Panc1 (cell line): ENCODE results near the gene TMA7B. TPM values are rescaled to one million over a fixed set of nuclear protein-coding genes. Genes with fewer than 3 reads are reported as not detected.

Source experiments
- ATAC-seq: fragments of 200-7000 bp; cut with Tn5 transposase; 2 replicates; pipeline ENCODE4 v1.9.1; 2020; ENCODE audit warnings: mild to moderate bottlenecking, moderate library complexity
- BruUV-seq: library from RNA; stranded (reverse); fragments of 400-500 nt; replicated peaks from 2 replicates; lab custom pipeline; 2021; lab: Mats Ljungman, UMichigan
- CTCF ChIA-PET: fragments of 300-600 bp; sonication (Branson Sonifier 250); formaldehyde crosslinking; loops from one replicate; lab custom pipeline; 2022; ENCODE audit warnings: antibody characterized with exemption; lab: Charles Lee
- POLR2A ChIA-PET: fragments of 300-600 bp; sonication (Branson Sonifier 250); formaldehyde crosslinking; loops from one replicate; lab custom pipeline; 2022; ENCODE audit warnings: antibody characterized with exemption; lab: Charles Lee
- DNase-seq: peaks from one replicate; pipeline ENCODE4 v3.0.0-alpha.2; 2010; ENCODE audit warnings: low read depth, low spot score
- H3K27ac ChIP-seq: 2 replicates; pipeline ENCODE4 v1.5.1; 2011; ENCODE audit warnings: mild to moderate bottlenecking, low read length, inconsistent platforms
- H3K27me3 ChIP-seq: fragments of 200-500 bp; sonication (Bioruptor generic); 2 replicates; pipeline ENCODE4 v1.6.0; 2014; ENCODE audit warnings: low read length, inconsistent platforms; ENCODE audit not compliant: control insufficient read depth, insufficient read depth
- H3K36me3 ChIP-seq: fragments of 200-500 bp; sonication (Bioruptor generic); 2 replicates; pipeline ENCODE4 v1.5.1; 2014; ENCODE audit warnings: inconsistent platforms, mild to moderate bottlenecking, low read length, moderate library complexity; ENCODE audit not compliant: control insufficient read depth, insufficient read depth
- H3K4me1 ChIP-seq: 2 replicates; pipeline ENCODE4 v1.5.1; 2011; ENCODE audit warnings: inconsistent platforms, mild to moderate bottlenecking, low read length, moderate library complexity; ENCODE audit not compliant: control insufficient read depth, insufficient read depth
- H3K4me3 ChIP-seq, 2 experiments: 2 replicates each; pipeline ENCODE4 v1.5.1; 2011 to 2012; ENCODE audit warnings: low read depth in 2 of 2, low read length in 2 of 2, mild to moderate bottlenecking in 2 of 2, inconsistent platforms in 1 of 2, moderate library complexity in 1 of 2
- H3K9me3 ChIP-seq: fragments of 200-500 bp; sonication (Bioruptor generic); 2 replicates; pipeline ENCODE4 v1.5.1; 2014; ENCODE audit warnings: low read depth, mild to moderate bottlenecking, inconsistent platforms, low read length, moderate library complexity; ENCODE audit not compliant: control insufficient read depth, insufficient read depth
- CTCF ChIP-seq: fragments of 450-650 bp; IDR thresholded peaks from 2 replicates; pipeline ENCODE4 v1.5.1; 2017; ENCODE audit warnings: mild to moderate bottlenecking
- POLR2AphosphoS5 ChIP-seq: IDR thresholded peaks from 2 replicates; pipeline ENCODE4 v1.6.1; 2012; ENCODE audit warnings: mild to moderate bottlenecking, low read depth, low read length, moderate library complexity
- REST ChIP-seq, 2 experiments: IDR thresholded peaks; 2 replicates each; pipeline ENCODE4 v1.6.1; 2011 to 2012; ENCODE audit warnings: low read depth in 2 of 2, control low read depth in 1 of 2, low read length in 1 of 2, mild to moderate bottlenecking in 1 of 2, moderate library complexity in 1 of 2; ENCODE audit not compliant: insufficient read depth in 1 of 2
- SIN3A ChIP-seq: IDR thresholded peaks from 2 replicates; pipeline ENCODE4 v1.6.1; 2012; ENCODE audit warnings: low read depth, mild to moderate bottlenecking, low read length, moderate library complexity, borderline replicate concordance; ENCODE audit not compliant: insufficient read depth
- TCF7L2 ChIP-seq: IDR thresholded peaks from 2 replicates; pipeline ENCODE4 v1.6.1; 2011; ENCODE audit warnings: mild to moderate bottlenecking, low read depth, low read length, inconsistent platforms
- in situ Hi-C: cut with HindIII; loops from 2 replicates; pipeline ENCODE4 v1.10.0; 2016; ENCODE audit warnings: low sequenced_read_pairs, low pct_unique_long_range_greater_than_20kb
- intact Hi-C: fragments of 100-400 bp; cut with micrococcal nuclease; formaldehyde crosslinking; loops from one replicate; pipeline ENCODE4 v1.10.0; 2022; ENCODE audit not compliant: unreplicated experiment
- total RNA-seq: library from RNA; stranded (reverse); gene quantifications from one replicate; pipeline ENCODE4 v1.2.1, GENCODE V29; 2021; ENCODE audit not compliant: unreplicated experiment

TMA7B gene
- total RNA-seq, 1 experiment from 2014 or later, result not detected

GRCh38 chr22:39979458-39979857, 19.3 kb downstream of the TMA7B start:
- CTCF ChIA-PET, result no interaction called here

GRCh38 chr22:39980596-39980995, 20.4 kb downstream of the TMA7B start:
- H3K9me3 ChIP-seq, result no peaks in the 10 kb centered on the region
- no peaks in the 10 kb centered on the region for H3K36me3 ChIP-seq
- no TSS peak for BruUV-seq
- intact Hi-C loops (no loop called here), in situ Hi-C loops (no loop called here)
- ChIA-PET POLR2A (no interaction called here), CTCF (no interaction called here)
- H3K27ac ChIP-seq, result no peak overlapping the region
- H3K4me1 ChIP-seq, result no peaks in the 10 kb centered on the region
- no peak for ATAC-seq
- no peak overlapping the region for H3K4me3 ChIP-seq
- no peak for TF ChIP-seq SIN3A
- no peak for TF ChIP-seq REST (IDR thresholded peaks at IDR 0.05; ENCODE audit: insufficient read depth in 1 of 2, low read depth in 2 of 2, low read length in 1 of 2)
- TF ChIP-seq CTCF, result no peak
- no peak for TF ChIP-seq POLR2AphosphoS5
- TF ChIP-seq TCF7L2, result no peak
- no peak for DNase-seq
- no peaks in the 10 kb centered on the region; the same call in 1 of the 2 replicates for H3K27me3 ChIP-seq

More at GRCh38 chr22:39979458-39979857, 19.3 kb downstream of the TMA7B start:
- no peak overlapping the region for H3K27ac ChIP-seq
- DNase-seq (no peak), ATAC-seq (no peak)
- H3K27me3 ChIP-seq, result no peaks in the 10 kb centered on the region; the same call in 1 of the 2 replicates
- TF ChIP-seq CTCF, result no peak
- no peak for TF ChIP-seq POLR2AphosphoS5
- no peak for TF ChIP-seq SIN3A
- no peak for TF ChIP-seq REST (IDR thresholded peaks at IDR 0.05; ENCODE audit: insufficient read depth in 1 of 2, low read depth in 2 of 2, low read length in 1 of 2)
- TF ChIP-seq TCF7L2, result no peak
- in situ Hi-C loops, result no loop called here
- H3K4me3 ChIP-seq, result no peak overlapping the region
- POLR2A ChIA-PET, result no interaction called here
- no peaks in the 10 kb centered on the region for H3K36me3 ChIP-seq
- no TSS peak for BruUV-seq
- H3K9me3 ChIP-seq, result no peaks in the 10 kb centered on the region
- H3K4me1 ChIP-seq, result no peaks in the 10 kb centered on the region
- intact Hi-C loops, result no loop called here
